ENCODE results near the gene ABCC12.

Gene ABCC12

GRCh38 chr16:48173889-48174288 is 18.1 kb upstream of the ABCC12 start:
- no peak for TF ChIP-seq CEBPB (IDR thresholded peaks at IDR 0.05)
- TF ChIP-seq, protein P1, sequence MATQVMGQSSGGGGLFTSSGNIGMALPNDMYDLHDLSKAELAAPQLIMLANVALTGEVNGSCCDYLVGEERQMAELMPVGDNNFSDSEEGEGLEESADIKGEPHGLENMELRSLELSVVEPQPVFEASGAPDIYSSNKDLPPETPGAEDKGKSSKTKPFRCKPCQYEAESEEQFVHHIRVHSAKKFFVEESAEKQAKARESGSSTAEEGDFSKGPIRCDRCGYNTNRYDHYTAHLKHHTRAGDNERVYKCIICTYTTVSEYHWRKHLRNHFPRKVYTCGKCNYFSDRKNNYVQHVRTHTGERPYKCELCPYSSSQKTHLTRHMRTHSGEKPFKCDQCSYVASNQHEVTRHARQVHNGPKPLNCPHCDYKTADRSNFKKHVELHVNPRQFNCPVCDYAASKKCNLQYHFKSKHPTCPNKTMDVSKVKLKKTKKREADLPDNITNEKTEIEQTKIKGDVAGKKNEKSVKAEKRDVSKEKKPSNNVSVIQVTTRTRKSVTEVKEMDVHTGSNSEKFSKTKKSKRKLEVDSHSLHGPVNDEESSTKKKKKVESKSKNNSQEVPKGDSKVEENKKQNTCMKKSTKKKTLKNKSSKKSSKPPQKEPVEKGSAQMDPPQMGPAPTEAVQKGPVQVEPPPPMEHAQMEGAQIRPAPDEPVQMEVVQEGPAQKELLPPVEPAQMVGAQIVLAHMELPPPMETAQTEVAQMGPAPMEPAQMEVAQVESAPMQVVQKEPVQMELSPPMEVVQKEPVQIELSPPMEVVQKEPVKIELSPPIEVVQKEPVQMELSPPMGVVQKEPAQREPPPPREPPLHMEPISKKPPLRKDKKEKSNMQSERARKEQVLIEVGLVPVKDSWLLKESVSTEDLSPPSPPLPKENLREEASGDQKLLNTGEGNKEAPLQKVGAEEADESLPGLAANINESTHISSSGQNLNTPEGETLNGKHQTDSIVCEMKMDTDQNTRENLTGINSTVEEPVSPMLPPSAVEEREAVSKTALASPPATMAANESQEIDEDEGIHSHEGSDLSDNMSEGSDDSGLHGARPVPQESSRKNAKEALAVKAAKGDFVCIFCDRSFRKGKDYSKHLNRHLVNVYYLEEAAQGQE (IDR thresholded peaks at IDR 0.05; ENCODE audit: low read depth): no peak
- TF ChIP-seq TEAD4 (IDR thresholded peaks at IDR 0.05): no peak
- TF ChIP-seq ZBTB7A (IDR thresholded peaks at IDR 0.05; ENCODE audit: low read depth): no peak
- no peak for TF ChIP-seq TCF12 (IDR thresholded peaks at IDR 0.05; ENCODE audit: low read depth)
- TF ChIP-seq CREB1 (IDR thresholded peaks at IDR 0.05; ENCODE audit: low read depth): no peak
- TF ChIP-seq EGR1 (IDR thresholded peaks at IDR 0.05): no peak
- no peak for TF ChIP-seq NFIC (IDR thresholded peaks at IDR 0.05)
- TF ChIP-seq EP300 (IDR thresholded peaks at IDR 0.05; ENCODE audit: borderline replicate concordance): no peak
- TF ChIP-seq YY1 (IDR thresholded peaks at IDR 0.05; ENCODE audit: low read depth): no peak
- TF ChIP-seq TAF1 (IDR thresholded peaks at IDR 0.05; ENCODE audit: low read depth): no peak
- TF ChIP-seq FOXM1 (IDR thresholded peaks at IDR 0.05; ENCODE audit: borderline replicate concordance, low read depth): no peak
- no peak for TF ChIP-seq USF1 (IDR thresholded peaks at IDR 0.05)
- TF ChIP-seq MAX (IDR thresholded peaks at IDR 0.05): no peak
- no peak for TF ChIP-seq RAD21 (IDR thresholded peaks at IDR 0.05; ENCODE audit: low read depth)

DNA sequence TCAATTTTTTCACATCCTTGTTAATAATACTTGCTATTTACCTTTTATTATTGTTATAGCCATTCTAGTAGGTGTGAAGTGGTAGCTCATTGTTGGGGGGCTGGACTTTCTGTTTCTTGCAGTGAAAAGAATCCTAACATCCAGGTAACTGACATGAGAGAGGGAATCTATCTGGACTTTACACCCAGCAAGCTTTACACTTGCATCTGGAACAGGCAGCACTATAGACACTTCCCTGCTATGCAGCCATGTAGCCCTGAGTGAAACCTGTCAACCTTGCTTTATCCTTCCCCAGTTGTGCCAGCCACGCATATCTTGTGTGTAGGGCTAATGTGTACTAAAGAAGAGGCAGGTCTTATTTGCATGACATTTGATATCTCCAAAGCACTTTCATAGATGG is 16.9 kb upstream of the ABCC12 start:
- no peak for TF ChIP-seq TEAD4 (IDR thresholded peaks at IDR 0.05)
- no peak for TF ChIP-seq FOXM1 (IDR thresholded peaks at IDR 0.05; ENCODE audit: borderline replicate concordance, low read depth)
- no peak for TF ChIP-seq TAF1 (IDR thresholded peaks at IDR 0.05; ENCODE audit: low read depth)
- no peak for TF ChIP-seq TCF12 (IDR thresholded peaks at IDR 0.05; ENCODE audit: low read depth)
- no peak for TF ChIP-seq MAX (IDR thresholded peaks at IDR 0.05)
- TF ChIP-seq CREB1 (IDR thresholded peaks at IDR 0.05; ENCODE audit: low read depth): no peak
- TF ChIP-seq EGR1 (IDR thresholded peaks at IDR 0.05): no peak
- TF ChIP-seq CEBPB (IDR thresholded peaks at IDR 0.05): no peak
- no peak for TF ChIP-seq NFIC (IDR thresholded peaks at IDR 0.05)
- TF ChIP-seq, protein P1 (IDR thresholded peaks at IDR 0.05; ENCODE audit: low read depth): no peak
- TF ChIP-seq USF1 (IDR thresholded peaks at IDR 0.05): no peak
- TF ChIP-seq RAD21 (IDR thresholded peaks at IDR 0.05; ENCODE audit: low read depth): no peak
- TF ChIP-seq YY1 (IDR thresholded peaks at IDR 0.05; ENCODE audit: low read depth): no peak

GRCh38 chr16:48169896-48170295 is 14.1 kb upstream of the ABCC12 start:
- no peak for TF ChIP-seq MAX (IDR thresholded peaks at IDR 0.05)
- TF ChIP-seq CREB1 (IDR thresholded peaks at IDR 0.05; ENCODE audit: low read depth): no peak
- TF ChIP-seq CEBPB (IDR thresholded peaks at IDR 0.05): no peak
- TF ChIP-seq TEAD4 (IDR thresholded peaks at IDR 0.05): no peak
- no peak for TF ChIP-seq USF1 (IDR thresholded peaks at IDR 0.05)
- TF ChIP-seq, protein P1 (IDR thresholded peaks at IDR 0.05; ENCODE audit: low read depth): no peak
- TF ChIP-seq TCF12 (IDR thresholded peaks at IDR 0.05; ENCODE audit: low read depth): no peak

DNA sequence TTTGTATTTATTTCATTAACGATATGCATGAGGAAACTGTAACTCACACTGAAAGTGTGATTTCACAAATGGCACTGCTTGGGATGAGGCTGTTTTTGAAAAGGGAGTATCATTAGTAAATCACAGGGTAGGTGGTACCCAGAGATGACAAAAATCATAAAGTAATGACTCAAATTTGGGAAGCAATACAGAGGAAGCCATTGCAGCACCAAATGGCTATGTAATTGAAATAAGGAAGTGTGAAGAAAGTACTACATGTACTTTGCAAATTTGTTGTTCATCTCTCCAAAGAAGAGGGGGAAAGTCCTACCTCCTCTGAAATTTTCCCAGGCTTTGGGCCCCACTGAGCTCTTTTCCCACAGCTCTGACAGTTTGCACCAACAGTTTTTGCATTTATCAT is 12.3 kb upstream of the ABCC12 start:
- no peak for TF ChIP-seq FOXM1 (IDR thresholded peaks at IDR 0.05; ENCODE audit: borderline replicate concordance, low read depth)
- TF ChIP-seq RAD21 (IDR thresholded peaks at IDR 0.05; ENCODE audit: low read depth): no peak
- TF ChIP-seq EGR1 (IDR thresholded peaks at IDR 0.05): no peak
- no peak for TF ChIP-seq TAF1 (IDR thresholded peaks at IDR 0.05; ENCODE audit: low read depth)
- no peak for TF ChIP-seq NFIC (IDR thresholded peaks at IDR 0.05)
- no peak for TF ChIP-seq ZBTB7A (IDR thresholded peaks at IDR 0.05; ENCODE audit: low read depth)
- TF ChIP-seq EP300 (IDR thresholded peaks at IDR 0.05; ENCODE audit: borderline replicate concordance): no peak
- TF ChIP-seq TCF12 (IDR thresholded peaks at IDR 0.05; ENCODE audit: low read depth): no peak
- no peak for TF ChIP-seq USF1 (IDR thresholded peaks at IDR 0.05)

Measured in Ishikawa (cell line).